Dedifferentiated amniotic fluid mesenchymal stem cell (primary cell): ENCODE measurements around the gene B3GNT9.
A peak's percentile ranks its signal among the peaks of the same experiment; 100 is the strongest.

Experiments
- DNase-seq: peaks from one replicate; pipeline ENCODE4 v3.0.0-alpha.2; 2016; ENCODE audit errors: extremely low spot score

Gene B3GNT9

GRCh38 chr16:67167588-67167987 is 16.8 kb upstream of the B3GNT9 start:
- no peak for DNase-seq

GRCh38 chr16:67166598-67167168 is 15.9 kb upstream of the B3GNT9 start:
- DNase-seq = no peak

GRCh38 chr16:67166110-67166547 is 15.3 kb upstream of the B3GNT9 start:
- no peak for DNase-seq

- no peak for DNase-seq
Measured at GRCh38 chr16:67165121-67166078, 14.6 kb upstream of the B3GNT9 start.

GRCh38 chr16:67164599-67165061 is 13.8 kb upstream of the B3GNT9 start, which contains the start of gene HSF4:
Gene HSF4 (plus strand): TSS chr16:67164745. CDS start chr16:67164812, 67 bp downstream.
- no peak for DNase-seq

GRCh38 chr16:67163999-67164558 is 13.3 kb upstream of the B3GNT9 start:
- DNase-seq = no peak

GRCh38 chr16:67163164-67163998 is 12.6 kb upstream of the B3GNT9 start:
- no peak for DNase-seq

- DNase-seq = no peak
Measured at GRCh38 chr16:67162506-67163163, 11.8 kb upstream of the B3GNT9 start.

GRCh38 chr16:67161595-67162058 is 10.8 kb upstream of the B3GNT9 start:
- DNase-seq = no peak

GRCh38 chr16:67158637-67159600 is 8.1 kb upstream of the B3GNT9 start:
- no peak for DNase-seq

- no peak for DNase-seq
Measured at GRCh38 chr16:67157892-67158635, 7.3 kb upstream of the B3GNT9 start.

GRCh38 chr16:67157106-67157748 is 6.4 kb upstream of the B3GNT9 start:
- no peak for DNase-seq

GRCh38 chr16:67156143-67156844 is 5.5 kb upstream of the B3GNT9 start:
- no peak for DNase-seq

GRCh38 chr16:67155295-67156142 is 4.7 kb upstream of the B3GNT9 start:
- peak; percentile 44 for DNase-seq

- no peak for DNase-seq
Measured at GRCh38 chr16:67154578-67155294, 3.9 kb upstream of the B3GNT9 start.

- DNase-seq = no peak
Measured at GRCh38 chr16:67151431-67152097, 766 bp upstream of the B3GNT9 start.
